Nephron progenitor cell (in vitro differentiated cells): ENCODE measurements around the gene AQP10.

ENCODE experiments used
- DNase-seq: peaks from one replicate; pipeline ENCODE4 v3.0.0; 2021
- H3K27ac Mint-ChIP-seq: 2 replicates; pipeline ENCODE4 v1.8.0; 2021; ENCODE audit warnings: mild to moderate bottlenecking, moderate library complexity, mixed read lengths
- H3K27me3 Mint-ChIP-seq: 2 replicates; pipeline ENCODE4 v1.8.0; 2021; ENCODE audit warnings: mild to moderate bottlenecking, low read depth, mixed read lengths; ENCODE audit not compliant: poor library complexity
- H3K36me3 Mint-ChIP-seq: 2 replicates; pipeline ENCODE4 v1.8.0; 2021; ENCODE audit warnings: low read depth, mixed read lengths
- H3K4me1 Mint-ChIP-seq: 2 replicates; pipeline ENCODE4 v1.8.0; 2021; ENCODE audit warnings: mixed read lengths
- H3K4me3 Mint-ChIP-seq: 2 replicates; pipeline ENCODE4 v1.8.0; 2021; ENCODE audit warnings: mild to moderate bottlenecking, moderate library complexity, mixed read lengths
- H3K9me3 Mint-ChIP-seq: 2 replicates; pipeline ENCODE4 v1.8.0; 2021; ENCODE audit warnings: mild to moderate bottlenecking, moderate library complexity, mixed read lengths
- CTCF ChIP-seq: fragments of 200-600 bp; sonication (generic); IDR thresholded peaks from 2 replicates; pipeline ENCODE4 v1.5.0; 2021; ENCODE audit warnings: antibody characterized with exemption

AQP10 gene

GRCh38 chr1:154327466-154328317, 6.8 kb downstream of the AQP10 start:
- peaks cover 40% of the 10 kb centered on the region for H3K4me1 Mint-ChIP-seq
- no peak for DNase-seq
- no peak overlapping the region for H3K27ac Mint-ChIP-seq
- H3K27me3 Mint-ChIP-seq = peaks cover 19% of the 10 kb centered on the region
- peaks cover 22% of the 10 kb centered on the region for H3K36me3 Mint-ChIP-seq
- TF ChIP-seq CTCF = no peak
- H3K9me3 Mint-ChIP-seq = no peaks in the 10 kb centered on the region
- H3K4me3 Mint-ChIP-seq = peak overlapping the region; percentile 77

- H3K4me3 Mint-ChIP-seq = peak overlapping the region; percentile 83
- H3K9me3 Mint-ChIP-seq = no peaks in the 10 kb centered on the region
- DNase-seq = peak; percentile 91
Measured at GRCh38 chr1:154328318-154329151, 7.6 kb downstream of the AQP10 start.

GRCh38 chr1:154329152-154329521, 8.2 kb downstream of the AQP10 start:
- Mint-ChIP-seq H3K9me3 (no peaks in the 10 kb centered on the region), H3K27ac (no peak overlapping the region), H3K4me1 (peaks cover 40% of the 10 kb centered on the region), H3K36me3 (peaks cover 33% of the 10 kb centered on the region), H3K4me3 (peak overlapping the region; percentile 83), H3K27me3 (peaks cover 4% of the 10 kb centered on the region)
- peak; percentile 26 for DNase-seq
- peak; percentile 21 for TF ChIP-seq CTCF

More at GRCh38 chr1:154328318-154329151, 7.6 kb downstream of the AQP10 start:
- H3K27me3 Mint-ChIP-seq = peaks cover 10% of the 10 kb centered on the region
- H3K36me3 Mint-ChIP-seq = peaks cover 27% of the 10 kb centered on the region
- H3K4me1 Mint-ChIP-seq = peaks cover 40% of the 10 kb centered on the region
- H3K27ac Mint-ChIP-seq = no peak overlapping the region
- no peak for TF ChIP-seq CTCF

- peaks cover 40% of the 10 kb centered on the region for H3K4me1 Mint-ChIP-seq
- H3K27me3 Mint-ChIP-seq = peaks cover 3% of the 10 kb centered on the region
- peaks cover 36% of the 10 kb centered on the region for H3K36me3 Mint-ChIP-seq
- no peak for DNase-seq
- no peak for TF ChIP-seq CTCF
- peak overlapping the region; percentile 83 for H3K4me3 Mint-ChIP-seq
- no peak overlapping the region for H3K27ac Mint-ChIP-seq
- H3K9me3 Mint-ChIP-seq = no peaks in the 10 kb centered on the region
Measured at GRCh38 chr1:154329551-154330131, 8.7 kb downstream of the AQP10 start.

- Mint-ChIP-seq H3K27ac (no peak overlapping the region), H3K4me3 (no peak overlapping the region)
- no peak for DNase-seq
Measured at GRCh38 chr1:154330669-154331068, 9.8 kb downstream of the AQP10 start.

More at GRCh38 chr1:154330669-154331068, 9.8 kb downstream of the AQP10 start:
- Mint-ChIP-seq H3K27me3 (peaks cover 3% of the 10 kb centered on the region), H3K36me3 (peaks cover 45% of the 10 kb centered on the region), H3K4me1 (peaks cover 40% of the 10 kb centered on the region), H3K9me3 (no peaks in the 10 kb centered on the region)
- TF ChIP-seq CTCF = no peak
